GM12872 (cell line): Measurements from ENCODE around the gene NBEAL1.

Source experiments
- CTCF ChIP-seq: IDR thresholded peaks from 3 replicates; pipeline ENCODE4 v1.5.1; 2011; ENCODE audit warnings: low read depth, mild to moderate bottlenecking, low read length, moderate library complexity; ENCODE audit not compliant: insufficient read depth

Gene NBEAL1

GRCh38 chr2:203105996-203106395 is 91.3 kb downstream of the NBEAL1 start:
- TF ChIP-seq CTCF: no peak

- TF ChIP-seq CTCF: no peak
These were observed 97.7 kb downstream of the NBEAL1 start for GRCh38 chr2:203112342-203112741.

DNA sequence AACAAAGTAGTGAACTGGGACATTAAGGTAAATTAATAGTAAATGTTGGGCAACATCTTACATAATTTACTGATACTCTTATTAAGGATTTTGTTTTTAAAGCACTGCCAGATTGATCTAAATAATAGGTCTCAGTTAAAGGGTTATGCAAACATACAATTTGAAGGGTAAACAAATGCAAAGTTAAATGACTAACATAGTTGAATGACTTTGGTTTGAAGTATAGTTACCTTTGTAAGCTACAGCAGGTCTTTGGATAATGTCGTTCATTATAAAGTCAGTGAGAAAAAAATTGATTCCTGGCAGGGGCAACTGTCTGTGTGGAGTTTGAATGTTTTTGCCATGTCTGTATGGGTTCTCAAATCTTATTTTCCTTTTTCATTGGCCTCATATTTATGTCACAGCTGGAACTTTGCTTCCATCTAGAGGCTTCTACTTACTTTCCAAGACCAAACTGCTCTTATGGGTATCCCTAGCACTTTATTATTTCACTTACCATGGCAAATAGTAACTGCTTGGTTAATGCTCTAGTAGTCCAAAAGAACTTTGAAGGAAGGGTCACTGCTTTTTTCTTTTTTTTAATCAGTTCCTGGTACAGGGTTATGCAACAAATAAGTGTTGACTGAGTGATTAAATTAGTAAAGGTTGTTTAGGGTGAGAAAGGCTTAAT is 107.8 kb downstream of the NBEAL1 start:
- TF ChIP-seq CTCF: peak; percentile 20; the same call in 1 of the 3 replicates

GRCh38 chr2:203126996-203127395 is 112.3 kb downstream of the NBEAL1 start:
- no peak for TF ChIP-seq CTCF

- TF ChIP-seq CTCF: no peak
These were observed 120.4 kb downstream of the NBEAL1 start for GRCh38 chr2:203135105-203135504.

DNA sequence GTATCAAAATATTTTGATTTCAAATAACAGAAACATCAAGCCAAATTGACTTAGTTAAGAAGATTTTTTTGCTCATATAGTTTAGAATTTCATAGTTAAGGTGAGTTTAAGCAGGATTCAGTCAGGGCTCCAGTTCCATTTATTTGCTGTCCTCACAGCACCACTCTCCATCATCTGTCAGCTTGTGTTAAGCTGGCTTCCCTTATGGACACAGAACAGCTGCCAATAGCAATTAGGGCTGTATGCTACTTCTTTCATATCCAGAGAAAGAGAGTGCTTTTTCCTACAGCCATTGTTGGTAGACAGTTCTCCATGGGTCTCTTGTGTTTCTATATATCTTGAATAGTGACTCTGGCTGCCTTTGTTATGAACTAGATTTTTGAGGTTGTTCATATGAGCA is 128.7 kb downstream of the NBEAL1 start:
- TF ChIP-seq CTCF: no peak

- TF ChIP-seq CTCF: no peak
These were observed 134.5 kb downstream of the NBEAL1 start for GRCh38 chr2:203149194-203149593.

DNA sequence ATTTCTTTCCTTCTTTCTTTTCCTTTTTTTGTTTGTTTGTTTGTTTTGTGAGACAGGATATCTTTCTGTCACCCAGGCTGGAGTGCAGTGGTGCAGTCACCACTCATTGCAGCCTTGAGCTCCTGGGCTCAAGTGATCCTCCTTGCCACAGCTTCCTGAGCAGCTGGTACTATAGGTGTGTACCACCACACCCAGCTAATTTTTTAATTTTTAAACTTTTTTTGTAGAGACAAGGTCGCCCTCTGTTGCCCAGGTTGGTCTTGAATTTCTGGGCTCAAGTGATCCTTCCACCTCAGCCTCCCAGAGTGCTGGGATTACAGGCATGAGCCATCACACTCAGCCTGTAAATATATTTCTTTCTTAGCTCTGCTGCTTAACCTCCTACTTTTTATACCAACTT is 140.7 kb downstream of the NBEAL1 start:
- TF ChIP-seq CTCF: 0 out of 3 replicates have a peak, but pooled peaks have one; percentile 6
